ENCODE measurements around the gene PBX2.

The PBX2 gene

GRCh38 chr6:32170294-32170693, 19.7 kb downstream of the PBX2 start:
- DNase-seq: no peak

DNA sequence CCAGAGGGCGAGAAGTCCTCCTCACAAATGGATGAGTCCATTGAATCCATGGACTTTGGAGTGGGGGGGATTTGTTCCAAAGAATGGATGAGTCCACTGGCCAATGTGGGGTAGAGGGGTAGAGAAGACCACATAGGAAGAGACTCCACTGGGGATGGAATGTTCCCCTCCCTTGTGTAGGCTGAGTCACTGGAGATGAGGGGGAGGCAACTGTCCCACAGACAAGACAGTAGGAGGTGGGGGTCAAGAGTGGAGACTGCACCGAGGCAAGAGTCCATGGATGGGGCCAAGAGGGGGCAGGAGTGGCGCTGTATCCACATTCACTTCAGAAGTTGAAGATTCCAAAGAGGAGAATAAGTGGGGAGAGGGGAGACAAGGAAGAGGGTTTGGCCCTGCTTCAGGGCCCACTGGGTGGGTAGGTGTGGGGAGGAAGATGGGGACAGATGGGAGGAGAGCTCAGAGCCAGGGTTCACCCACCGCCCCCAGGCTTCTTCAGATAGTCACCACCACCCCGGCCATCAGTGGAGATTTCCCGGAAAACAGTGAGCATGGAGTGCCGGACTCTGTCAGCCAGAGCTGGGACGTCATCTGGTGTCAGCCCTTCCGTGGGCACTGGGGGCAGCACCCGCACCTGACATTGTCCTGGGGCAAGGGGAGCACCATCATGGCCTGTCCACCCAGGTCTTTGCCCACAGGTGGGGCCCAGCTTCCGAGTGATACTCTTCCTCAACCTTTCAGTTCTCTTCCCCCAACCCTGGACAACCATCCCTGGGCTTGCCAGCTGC, 21.0 kb downstream of the PBX2 start:
- peak; percentile 48 for DNase-seq

DNA sequence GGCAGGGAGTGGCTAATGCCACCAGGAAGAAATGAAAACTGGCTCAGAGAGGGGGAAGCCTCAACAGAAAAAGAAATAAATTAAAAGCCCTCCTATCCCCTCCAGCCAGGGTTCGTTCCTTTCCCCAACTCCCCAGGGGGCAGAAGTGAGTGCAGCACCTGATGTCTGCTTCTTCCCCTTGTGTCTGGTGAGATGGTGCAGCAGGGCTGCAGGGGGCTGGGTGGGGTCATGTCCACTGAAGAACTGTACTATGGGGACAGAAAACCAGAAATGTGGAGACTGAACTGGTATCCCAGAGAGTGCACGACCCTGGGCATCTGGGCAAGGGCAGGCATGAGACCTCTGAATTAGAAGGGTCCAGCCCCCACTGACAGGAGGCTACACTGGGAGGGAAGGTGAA, 21.7 kb downstream of the PBX2 start:
- no peak for DNase-seq

DNA sequence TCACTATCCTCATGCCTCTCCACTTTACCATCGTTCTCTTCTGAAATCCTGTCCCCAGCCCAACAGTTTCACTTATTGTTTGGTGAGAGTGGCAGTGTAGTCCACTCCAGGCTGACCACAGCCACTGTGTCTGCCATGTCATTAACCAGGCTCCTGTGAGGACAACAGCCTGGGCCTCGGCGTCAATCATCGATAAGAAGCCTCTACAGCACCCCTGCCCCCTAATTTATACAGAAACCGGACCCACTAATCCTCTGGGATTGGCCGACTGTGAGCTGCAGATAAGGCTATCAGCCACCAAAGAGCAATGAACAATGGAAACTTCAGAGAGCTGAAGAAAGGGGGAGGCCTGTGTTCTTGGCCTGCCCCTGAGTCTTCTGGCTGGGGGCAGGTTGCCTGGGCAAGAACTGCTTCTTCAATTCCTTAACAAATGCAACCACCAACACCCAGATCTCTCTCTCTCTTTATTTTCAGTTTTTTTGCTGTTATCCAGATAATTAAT, 22.2 kb downstream of the PBX2 start:
- no peak for DNase-seq

DNA sequence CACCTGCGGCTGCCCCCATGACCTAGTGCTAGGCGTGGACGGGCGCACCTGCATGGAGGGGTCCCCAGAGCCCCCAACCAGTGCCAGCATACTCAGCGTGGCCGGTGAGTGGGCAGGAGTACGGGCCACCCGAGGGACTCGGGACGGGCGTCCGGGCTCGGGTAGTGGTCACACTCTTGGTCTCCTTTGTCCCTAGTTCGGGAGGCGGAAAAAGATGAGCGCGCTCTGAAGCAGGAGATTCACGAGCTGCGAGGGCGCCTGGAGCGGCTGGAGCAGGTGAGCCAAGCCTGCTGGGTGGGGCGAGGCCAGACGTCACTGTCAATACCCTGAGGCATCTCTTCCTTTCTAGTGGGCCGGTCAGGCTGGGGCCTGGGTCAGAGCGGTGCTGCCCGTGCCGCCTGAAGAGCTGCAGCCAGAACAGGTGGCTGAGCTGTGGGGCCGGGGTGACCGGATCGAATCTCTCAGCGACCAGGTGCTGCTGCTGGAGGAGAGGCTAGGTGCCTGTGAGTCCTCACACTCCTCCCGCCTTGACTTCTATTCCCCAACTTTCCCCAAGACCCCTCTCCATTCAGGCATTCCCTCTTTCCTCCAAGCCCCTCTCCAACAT, 22.7 kb downstream of the PBX2 start:
- no peak for DNase-seq

DNA sequence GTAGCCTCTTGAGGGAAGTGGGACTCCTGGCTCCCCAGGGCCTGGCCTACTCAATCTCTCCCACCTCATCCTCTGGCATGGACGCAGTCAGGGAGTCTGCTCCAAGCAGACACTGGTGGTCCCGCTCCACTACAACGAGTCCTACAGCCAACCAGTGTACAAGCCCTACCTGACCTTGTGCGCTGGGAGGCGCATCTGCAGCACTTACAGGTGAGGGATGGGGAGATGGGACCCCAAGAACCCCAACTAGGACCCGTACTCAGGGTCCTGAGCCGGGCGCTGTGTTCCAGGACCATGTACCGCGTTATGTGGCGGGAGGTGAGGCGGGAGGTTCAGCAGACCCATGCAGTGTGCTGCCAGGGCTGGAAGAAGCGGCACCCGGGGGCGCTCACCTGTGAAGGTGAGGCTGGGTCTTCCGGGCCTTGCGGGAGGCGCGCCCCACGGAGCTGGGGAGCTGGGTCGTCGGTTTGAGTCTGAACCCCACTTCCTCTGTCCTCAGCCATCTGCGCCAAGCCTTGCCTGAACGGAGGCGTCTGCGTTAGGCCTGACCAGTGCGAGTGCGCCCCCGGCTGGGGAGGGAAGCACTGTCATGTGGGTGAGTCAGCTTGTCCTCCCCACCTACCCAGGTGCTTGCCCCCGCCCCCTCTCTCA, 23.5 kb downstream of the PBX2 start:
- no peak for DNase-seq

GRCh38 chr6:32164295-32164694, 25.7 kb downstream of the PBX2 start, which contains the start of gene EGFL8:
EGFL8 (plus strand) TSS chr6:32164595; CDS start chr6:32166166, 1,571 bp downstream.
- no peak for DNase-seq

DNA sequence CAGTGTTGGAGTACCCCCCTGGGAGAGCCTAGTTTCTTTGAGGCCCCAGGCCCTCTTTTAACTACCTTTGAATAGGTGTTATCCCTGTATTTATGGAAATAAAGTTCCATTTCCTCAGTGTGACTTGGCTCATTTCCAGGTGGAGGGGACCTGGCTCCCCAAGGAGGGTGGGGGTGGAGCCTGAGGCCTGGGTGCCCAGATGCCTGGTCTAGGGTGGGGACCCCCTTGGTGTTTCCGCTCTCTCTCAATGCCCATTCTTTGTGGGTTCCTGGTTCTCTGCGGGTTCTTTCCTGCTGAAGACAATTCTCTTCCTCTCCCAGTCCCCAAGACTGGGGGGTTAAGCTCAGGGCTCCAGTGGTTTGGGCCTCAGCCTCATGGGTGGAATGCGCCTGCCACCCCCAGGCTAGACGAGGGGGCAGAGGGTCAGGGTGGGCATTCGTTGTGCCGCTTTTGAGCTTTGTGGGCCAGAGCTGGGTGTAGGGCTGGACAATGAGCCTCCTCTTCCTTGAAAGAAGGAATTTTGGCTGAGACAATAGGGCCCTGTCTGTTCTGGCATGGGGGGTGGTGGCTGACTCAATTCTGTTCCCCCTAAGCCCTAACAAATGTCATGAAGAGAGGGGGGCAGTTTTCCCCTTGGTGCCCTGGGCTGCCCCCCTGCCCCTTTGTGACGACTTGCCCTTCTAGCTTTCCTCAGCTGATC, 26.3 kb downstream of the PBX2 start:
- DNase-seq: no peak

- DNase-seq: no peak
These were observed 31.9 kb downstream of the PBX2 start for GRCh38 chr6:32158052-32158451.

- DNase-seq: no peak
These were observed 33.1 kb downstream of the PBX2 start for GRCh38 chr6:32156891-32157290.

DNA sequence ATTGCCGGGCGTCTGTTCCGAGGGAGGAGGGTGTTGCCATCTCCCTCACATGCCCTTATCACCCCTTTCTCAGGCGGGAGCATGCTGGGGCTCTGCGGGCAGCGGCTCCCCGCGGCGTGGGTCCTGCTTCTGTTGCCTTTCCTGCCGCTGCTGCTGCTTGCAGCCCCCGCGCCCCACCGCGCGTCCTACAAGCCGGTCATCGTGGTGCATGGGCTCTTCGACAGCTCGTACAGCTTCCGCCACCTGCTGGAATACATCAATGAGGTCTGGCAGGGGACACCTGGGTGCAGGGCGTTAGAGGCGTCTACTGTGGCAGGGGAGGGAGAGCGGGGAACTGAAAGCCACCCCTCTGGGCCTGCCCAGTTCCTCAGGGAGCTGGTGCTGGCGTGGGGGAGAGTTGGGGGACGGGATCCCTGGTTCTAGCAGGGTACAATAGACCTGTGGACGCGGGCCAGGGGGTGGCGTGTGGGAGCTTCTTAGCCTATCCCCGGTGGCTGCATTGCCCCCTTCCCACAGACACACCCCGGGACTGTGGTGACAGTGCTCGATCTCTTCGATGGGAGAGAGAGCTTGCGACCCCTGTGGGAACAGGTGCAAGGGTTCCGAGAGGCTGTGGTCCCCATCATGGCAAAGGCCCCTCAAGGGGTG, 35.4 kb downstream of the PBX2 start:
- DNase-seq: peak; percentile 62

- peak; percentile 95 for DNase-seq
These were observed 36.2 kb downstream of the PBX2 start, which contains the start of gene PPT2 for GRCh38 chr6:32153564-32154513. PPT2 (plus strand) TSS chr6:32154141; CDS start chr6:32154595, 454 bp downstream.

DNA sequence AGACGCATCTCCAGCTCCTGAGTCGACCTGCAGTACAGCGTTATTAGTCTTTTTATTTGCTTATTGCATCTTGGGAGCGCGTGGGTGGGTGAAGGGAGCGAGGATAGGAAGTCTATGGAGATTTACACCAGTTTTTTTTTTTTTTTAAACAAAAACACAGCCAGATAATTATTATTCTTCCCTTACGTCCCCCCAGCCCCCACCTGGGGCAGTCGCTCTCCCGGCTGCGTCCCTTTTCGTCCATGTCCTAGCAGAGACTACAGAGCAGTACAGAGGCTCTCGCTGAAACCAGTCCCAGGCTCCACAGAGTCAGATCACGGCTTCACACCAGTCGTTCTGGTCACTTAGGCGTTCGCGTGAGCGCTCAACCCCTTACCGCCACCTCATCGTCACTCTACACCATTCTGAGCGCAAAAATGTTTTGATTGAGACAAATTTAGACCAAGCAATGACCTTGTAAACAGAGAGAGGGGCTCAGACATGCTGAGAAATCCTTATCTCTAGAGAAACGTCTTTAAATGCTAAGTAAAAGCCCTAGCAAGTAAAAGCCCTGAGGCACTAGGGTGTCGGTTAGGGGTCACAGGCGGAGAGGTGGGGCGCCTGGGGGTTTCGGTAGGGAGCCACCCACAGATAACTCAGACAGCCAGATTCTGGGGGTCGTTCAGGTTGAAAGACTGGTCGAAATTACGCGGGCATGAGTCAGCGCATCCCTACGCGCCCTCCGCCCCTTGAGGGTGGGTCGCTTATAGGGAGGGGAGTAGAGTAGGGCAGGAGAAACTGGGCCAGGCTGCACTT, 37.0 kb downstream of the PBX2 start:
- DNase-seq: peak; percentile 46

DNA sequence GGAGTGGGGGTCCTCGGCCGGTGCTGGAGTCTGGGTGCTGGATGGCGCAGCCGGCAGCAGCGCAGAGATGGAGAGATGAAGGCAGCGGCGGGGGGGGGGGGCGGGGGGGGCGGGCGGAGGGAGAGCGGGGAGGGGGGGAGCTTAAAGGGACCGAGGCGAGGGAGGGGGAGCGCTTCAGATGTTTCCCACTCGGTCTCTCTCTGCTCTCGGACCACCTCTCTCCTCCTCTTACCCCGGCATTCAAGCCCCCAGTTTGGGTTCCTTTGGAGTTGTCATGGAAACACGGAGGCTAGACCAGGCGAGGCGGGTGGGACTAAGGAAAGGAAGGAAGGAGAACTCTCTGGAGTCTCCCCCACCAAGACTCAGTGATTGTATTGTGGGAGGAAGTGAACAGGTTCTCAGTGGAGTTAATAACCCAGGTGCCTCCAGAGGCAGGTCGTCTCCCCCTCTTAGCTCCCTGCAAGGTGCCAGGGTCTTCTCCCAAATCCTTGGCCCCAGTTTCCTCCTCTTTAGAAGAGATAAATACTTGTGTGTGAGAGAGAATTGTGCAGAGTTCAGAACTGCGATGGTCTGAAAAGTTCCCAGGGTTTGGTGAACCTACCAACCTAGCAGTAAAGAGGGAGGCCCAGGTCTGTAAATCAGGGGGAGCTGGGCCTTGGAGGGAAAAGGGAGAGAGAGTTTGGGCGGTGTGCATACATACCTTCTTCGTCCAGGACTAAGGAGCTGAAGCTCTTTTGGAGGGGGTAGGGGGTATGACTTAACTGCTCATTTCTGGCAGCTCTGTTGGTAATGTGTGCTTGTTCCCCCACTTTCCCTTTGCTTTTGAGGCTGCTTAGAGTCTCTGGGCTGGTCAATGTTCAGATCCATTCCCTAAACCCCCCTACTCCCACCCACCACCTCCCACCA, 37.9 kb downstream of the PBX2 start, which contains the start of gene PRRT1:
PRRT1 (minus strand) TSS at position 77 of the 906 bp plus-strand sequence. CDS start 112 bp downstream, outside the sequence.
- DNase-seq: no peak

DNA sequence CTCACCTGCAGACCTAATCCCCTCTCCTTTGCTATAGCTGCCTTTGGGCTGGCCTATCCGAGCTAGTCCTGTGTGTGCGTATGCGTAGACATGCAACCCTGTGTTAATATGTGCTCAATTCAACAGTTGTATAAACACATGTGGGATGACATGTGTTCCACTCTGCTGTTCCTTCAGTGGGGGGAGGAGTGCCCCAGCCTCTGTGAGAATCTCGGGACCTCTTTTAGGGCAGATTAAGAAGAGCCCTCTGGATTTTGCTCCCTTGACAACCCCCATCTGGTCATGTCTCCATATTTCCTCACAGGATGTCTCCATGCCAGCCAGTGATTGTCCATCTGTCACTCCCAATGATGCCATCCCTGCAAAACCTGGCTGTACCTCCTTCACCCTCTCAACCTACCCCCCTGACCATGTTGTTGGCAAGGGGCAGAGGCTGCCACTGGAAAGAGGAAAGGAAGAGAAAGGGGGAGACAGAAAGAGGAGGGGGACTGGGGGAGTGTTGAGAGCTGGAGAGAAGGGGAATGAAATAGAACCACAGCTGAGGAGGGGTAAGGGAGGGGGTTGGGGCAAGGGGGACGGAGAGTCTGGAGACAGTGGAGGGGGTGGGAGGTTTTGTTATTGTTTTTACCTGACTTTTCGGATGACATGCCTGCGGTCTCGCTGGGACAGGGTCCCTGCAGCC, 38.7 kb downstream of the PBX2 start:
- DNase-seq: no peak

DNA sequence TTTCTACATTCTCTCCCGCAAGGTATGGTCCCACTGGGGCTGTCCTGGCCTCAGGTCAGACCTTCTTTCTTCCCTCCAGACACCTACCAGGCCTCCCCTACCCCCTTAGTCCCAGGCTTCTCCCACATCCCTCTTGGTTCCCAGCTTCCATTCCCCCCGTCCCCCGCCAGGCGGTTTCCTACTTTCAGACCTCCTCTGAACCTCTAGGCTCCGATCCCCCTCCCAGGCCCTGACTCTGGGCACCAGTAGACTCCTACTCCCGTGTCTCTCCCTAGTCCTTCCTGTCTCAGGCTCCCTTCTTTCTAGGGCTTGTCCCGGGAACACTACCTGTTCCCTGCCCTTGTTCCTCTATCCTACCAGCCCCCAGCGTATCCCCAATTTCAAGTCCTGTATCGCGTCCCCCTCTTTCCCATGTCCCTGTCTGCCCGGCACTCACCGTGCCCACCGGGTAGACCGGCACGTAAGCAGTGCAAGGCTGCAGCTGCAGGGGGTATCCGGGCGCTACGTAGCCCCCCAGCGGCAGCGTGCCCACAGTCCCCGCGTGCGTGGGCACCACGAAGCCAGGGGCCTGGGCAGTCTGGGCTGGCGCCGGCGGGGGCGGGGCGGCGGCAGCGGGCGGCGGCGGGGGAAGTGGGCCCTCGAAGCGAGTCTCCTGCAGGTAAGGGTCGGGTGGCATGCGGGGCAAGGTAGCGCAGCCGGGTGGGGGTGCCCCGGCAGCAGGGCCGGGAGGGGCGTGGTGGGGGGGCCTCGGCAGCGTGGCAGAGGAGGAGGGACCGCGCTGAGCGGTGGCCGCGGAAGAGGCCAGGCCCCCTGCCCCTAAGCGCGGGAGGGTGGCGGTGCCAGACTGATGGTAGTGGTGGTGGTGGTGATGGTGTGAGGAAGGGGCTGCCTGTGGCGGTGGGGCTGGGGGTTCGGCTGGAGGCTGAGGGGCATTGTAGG, 39.8 kb downstream of the PBX2 start:
- DNase-seq: no peak

DNA sequence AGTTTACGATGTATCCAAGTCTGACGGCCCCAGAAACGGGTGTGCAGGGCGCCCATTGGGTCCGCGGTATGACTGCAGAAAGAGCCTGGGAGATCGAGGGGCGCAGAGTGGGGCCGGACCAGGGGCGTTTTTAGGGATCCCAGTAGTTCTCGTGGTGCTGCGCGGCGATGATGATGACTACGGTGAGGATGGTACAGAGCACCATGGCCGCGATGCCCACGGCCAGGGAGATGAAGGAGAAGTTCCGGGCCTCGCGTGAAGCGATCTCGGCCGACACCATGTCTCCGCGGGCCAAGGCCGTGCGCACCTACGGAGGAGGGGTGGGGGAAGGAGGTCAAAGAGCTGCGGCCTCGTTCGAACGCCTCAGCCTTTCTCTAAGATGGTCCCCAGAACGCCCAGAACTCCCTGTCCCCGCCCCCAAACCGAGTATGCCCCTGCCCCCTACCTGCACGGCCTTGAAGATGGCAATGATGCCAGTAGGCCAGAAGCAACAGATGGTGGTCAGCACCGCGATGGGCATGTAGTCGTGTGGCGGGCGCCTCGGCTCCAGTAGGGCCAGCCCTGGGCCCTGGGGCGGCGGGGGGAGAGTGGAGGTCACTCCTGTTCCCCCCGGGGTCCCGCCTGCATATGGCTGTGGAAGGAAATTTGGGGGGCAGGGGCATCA, 40.8 kb downstream of the PBX2 start:
- no peak for DNase-seq

Measured in fibroblast of skin of right quadriceps (primary cell).